ENCODE results near the gene SRC.

Gene SRC

GRCh38 chr20:37345339-37346235 is at the start of gene SRC:
SRC (plus strand) TSS chr20:37346140; CDS start chr20:37384154, 38,014 bp downstream.
- DNase-seq (ENCODE audit: low read depth, low spot score) = no peak

GRCh38 chr20:37296371-37296770 is 49.6 kb upstream of the SRC start:
- no peak for DNase-seq (ENCODE audit: low read depth, low spot score)

- DNase-seq (ENCODE audit: low read depth, low spot score) = no peak
Observed at GRCh38 chr20:37297066-37297736, 48.7 kb upstream of the SRC start.

- no peak for DNase-seq (ENCODE audit: low read depth, low spot score)
Observed at GRCh38 chr20:37298190-37298939, 47.6 kb upstream of the SRC start.

- DNase-seq (ENCODE audit: low read depth, low spot score) = no peak
Observed at GRCh38 chr20:37299718-37300528, 46.0 kb upstream of the SRC start.

- no peak for DNase-seq (ENCODE audit: low read depth, low spot score)
Observed at GRCh38 chr20:37301120-37301519, 44.8 kb upstream of the SRC start.

- no peak for DNase-seq (ENCODE audit: low read depth, low spot score)
Observed at GRCh38 chr20:37301558-37301957, 44.4 kb upstream of the SRC start.

- DNase-seq (ENCODE audit: low read depth, low spot score) = no peak
Observed at GRCh38 chr20:37302981-37303380, 43.0 kb upstream of the SRC start.

GRCh38 chr20:37303637-37304036 is 42.3 kb upstream of the SRC start:
- DNase-seq (ENCODE audit: low read depth, low spot score) = no peak

- no peak for DNase-seq (ENCODE audit: low read depth, low spot score)
Observed at GRCh38 chr20:37305079-37305478, 40.9 kb upstream of the SRC start.

GRCh38 chr20:37305839-37306238 is 40.1 kb upstream of the SRC start:
- DNase-seq (ENCODE audit: low read depth, low spot score) = no peak

GRCh38 chr20:37308086-37309050 is 37.6 kb upstream of the SRC start:
- no peak for DNase-seq (ENCODE audit: low read depth, low spot score)

- DNase-seq (ENCODE audit: low read depth, low spot score) = no peak
Observed at GRCh38 chr20:37309290-37309689, 36.6 kb upstream of the SRC start.

- no peak for DNase-seq (ENCODE audit: low read depth, low spot score)
Observed at GRCh38 chr20:37309936-37310590, 35.9 kb upstream of the SRC start.

GRCh38 chr20:37310951-37311350 is 35.0 kb upstream of the SRC start:
- no peak for DNase-seq (ENCODE audit: low read depth, low spot score)

GRCh38 chr20:37311710-37312355 is 34.1 kb upstream of the SRC start:
- DNase-seq (ENCODE audit: low read depth, low spot score) = no peak

GRCh38 chr20:37313546-37314091 is 32.3 kb upstream of the SRC start:
- no peak for DNase-seq (ENCODE audit: low read depth, low spot score)

- no peak for DNase-seq (ENCODE audit: low read depth, low spot score)
Observed at GRCh38 chr20:37314099-37314498, 31.8 kb upstream of the SRC start.

GRCh38 chr20:37314617-37315016 is 31.3 kb upstream of the SRC start:
- no peak for DNase-seq (ENCODE audit: low read depth, low spot score)
